Kidney (tissue), 14 donors: ENCODE results near the gene PPP4R1. TPM values are rescaled to one million over a fixed set of nuclear protein-coding genes. Genes with fewer than 3 reads are reported as not detected.

Source experiments
- DNase-seq, 5 donors: peaks; one replicate each; pipeline ENCODE4 v3.0.0-alpha.2; 2013 to 2020
- FAIRE-seq: peaks from 2 replicates; lab custom pipeline; 2012; peaks lifted over from hg19 to GRCh38; lab: Jason Lieb, UNC
- H3K27ac ChIP-seq, 2 donors: one replicate each; pipeline ENCODE4 v1.7.0; 2013; ENCODE audit warnings: low read depth in 2 of 2, low read length in 2 of 2, inconsistent platforms in 1 of 2
- H3K27me3 ChIP-seq: one replicate; pipeline ENCODE4 v1.7.1; 2013; ENCODE audit warnings: low read length, inconsistent platforms; ENCODE audit not compliant: control insufficient read depth, insufficient read depth
- H3K36me3 ChIP-seq, 3 donors: one replicate each; pipeline versions ENCODE4 v1.7.0 to v1.7.1; 2013; ENCODE audit warnings: low read length in 3 of 3, control low read depth in 1 of 3, inconsistent platforms in 1 of 3; ENCODE audit not compliant: insufficient read depth in 3 of 3, control insufficient read depth in 2 of 3
- H3K4me1 ChIP-seq, 3 donors: one replicate each; pipeline versions ENCODE4 v1.7.0 to v1.7.1; 2013; ENCODE audit warnings: low read length in 3 of 3, inconsistent platforms in 1 of 3, low read depth in 1 of 3; ENCODE audit not compliant: control insufficient read depth in 2 of 3, insufficient read depth in 2 of 3
- H3K4me3 ChIP-seq, 3 donors: one replicate each; pipeline versions ENCODE4 v1.7.0 to v1.8.1; 2013; ENCODE audit warnings: low read length in 3 of 3, control low read depth in 1 of 3, inconsistent platforms in 1 of 3
- H3K9ac ChIP-seq, 3 donors: one replicate each; pipeline versions ENCODE4 v1.7.0 to v1.7.1; 2013; ENCODE audit warnings: low read length in 3 of 3, control low read depth in 1 of 3, inconsistent platforms in 1 of 3
- H3K9me3 ChIP-seq, 3 donors: one replicate each; pipeline versions ENCODE4 v1.7.0 to v1.7.1; 2013; ENCODE audit warnings: low read length in 3 of 3, control low read depth in 1 of 3, inconsistent platforms in 1 of 3; ENCODE audit not compliant: control insufficient read depth in 2 of 3, insufficient read depth in 1 of 3
- CTCF ChIP-seq: IDR thresholded peaks from 3 replicates; pipeline ENCODE4 v1.5.1; 2012; ENCODE audit warnings: mild to moderate bottlenecking, moderate library complexity, borderline replicate concordance; ENCODE audit not compliant: insufficient read depth; ENCODE audit errors: extremely low read depth
- intact Hi-C: fragments of 100-400 bp; cut with DNase I; formaldehyde crosslinking; loops from one replicate; pipeline ENCODE4 v1.11.1; 2022
- polyA plus RNA-seq: library from polyadenylated mRNA; stranded (reverse); fragments of 350-450 nt; fragmentation: Illumina TruSeq; extraction: RNeasy Lipid Tissue Mini Kit (QIAGEN cat#74804); gene quantifications from one replicate; pipeline ENCODE4 v1.2.3, GENCODE V29; 2014; ENCODE audit warnings: low read depth, low replicate concordance; ENCODE audit not compliant: insufficient read depth
- total RNA-seq: library from RNA; stranded (reverse); fragmentation: NEBNext Ultra II Directional; extraction: Animal tissue kit (Norgen Biotek cat#: 25700); gene quantifications from one replicate; pipeline ENCODE4 v1.2.1, GENCODE V29; 2021
- donor health status: control.
- donor health status: control.
- donor health status: control.
- donor health status: control.
- donor health status: control.
- donor health status: DM: yes; HTN: yes; CAD: no.
- donor health status: Normal renal cell carcinoma (clear cell type).

The PPP4R1 gene
- total and polyA plus RNA-seq, 2 donors from 2014 or later, result 23.9 to 122 TPM

- Histone ChIP-seq H3K4me3 (no peak overlapping the region), H3K4me1 (no peaks in the 10 kb centered on the region), H3K27ac (no peak overlapping the region), H3K9ac (no peak overlapping the region), H3K9me3 (peaks cover 0 to 3% (median 2%) of the 10 kb centered on the region in 3 donors), H3K36me3 (peaks cover 22 to 47% (median 35%) of the 10 kb centered on the region in 3 donors), H3K27me3 (no peaks in the 10 kb centered on the region)
- DNase-seq (no peak), FAIRE-seq (no peak)
- no peak for TF ChIP-seq CTCF
- intact Hi-C loops, result no loop called here
These were observed 66.6 kb downstream of the PPP4R1 start for GRCh38 chr18:9547782-9548181.

- H3K9me3 ChIP-seq, result no peaks in the 10 kb centered on the region
These were observed 67.9 kb downstream of the PPP4R1 start for GRCh38 chr18:9546468-9546867.

GRCh38 chr18:9545029-9545428 is 69.3 kb downstream of the PPP4R1 start:
- FAIRE-seq, result no peak
- no peak for TF ChIP-seq CTCF
- intact Hi-C loops, result no loop called here

More at GRCh38 chr18:9546468-9546867, 67.9 kb downstream of the PPP4R1 start:
- no peak for DNase-seq
- Histone ChIP-seq H3K36me3 (peaks cover 13 to 34% (median 30%) of the 10 kb centered on the region in 3 donors), H3K27me3 (no peaks in the 10 kb centered on the region), H3K4me1 (no peaks in the 10 kb centered on the region), H3K4me3 (no peak overlapping the region), H3K9ac (no peak overlapping the region), H3K27ac (no peak overlapping the region)
- intact Hi-C loops, result no loop called here
- no peak for TF ChIP-seq CTCF
- no peak for FAIRE-seq

GRCh38 chr18:9542924-9543323 is 71.4 kb downstream of the PPP4R1 start:
- no peak for TF ChIP-seq CTCF
- Histone ChIP-seq H3K9me3 (no peaks in the 10 kb centered on the region), H3K27ac (no peak overlapping the region), H3K36me3 (peaks cover 9 to 21% (median 15%) of the 10 kb centered on the region in 3 donors), H3K27me3 (no peaks in the 10 kb centered on the region), H3K4me1 (no peaks in the 10 kb centered on the region), H3K4me3 (no peak overlapping the region), H3K9ac (no peak overlapping the region)
- intact Hi-C loops, result no loop called here
- FAIRE-seq (no peak), DNase-seq (peak in 1 of 5 donors; percentile 60)

More at GRCh38 chr18:9545029-9545428, 69.3 kb downstream of the PPP4R1 start:
- H3K9ac ChIP-seq, result no peak overlapping the region
- no peaks in the 10 kb centered on the region for H3K9me3 ChIP-seq
- H3K36me3 ChIP-seq, result peaks cover 13 to 25% (median 22%) of the 10 kb centered on the region in 3 donors
- no peak overlapping the region for H3K27ac ChIP-seq
- no peak for DNase-seq
- H3K4me1 ChIP-seq, result no peaks in the 10 kb centered on the region
- no peaks in the 10 kb centered on the region for H3K27me3 ChIP-seq
- H3K4me3 ChIP-seq, result no peak overlapping the region
